CD4-positive, CD25-positive, alpha-beta regulatory T cell (primary cell): Measurements from ENCODE around the gene RNF19B. TPM values are rescaled to one million over a fixed set of nuclear protein-coding genes. Genes with fewer than 3 reads are reported as not detected.

Experiments used
- ATAC-seq, 2 donors: fragments of 150-1000 bp; cut with Tn5 transposase; one replicate each; pipeline ENCODE4 v1.10.0; 2021; ENCODE audit warnings: low read depth in 2 of 2, moderate number of reproducible peaks in 2 of 2, moderate library complexity in 1 of 2
- DNase-seq, 3 donors: peaks; one replicate each; pipeline versions ENCODE4 v3.0.0 to v3.0.0-alpha.2; 2012 to 2022; ENCODE audit warnings: mixed read lengths in 1 of 3
- H3K27ac ChIP-seq: one replicate; pipeline ENCODE4 v1.7.0; 2013; ENCODE audit warnings: mild to moderate bottlenecking, low read length; ENCODE audit not compliant: insufficient read depth, poor library complexity, severe bottlenecking
- H3K27me3 ChIP-seq: one replicate; pipeline ENCODE4 v1.7.0; 2013; ENCODE audit warnings: low read length; ENCODE audit not compliant: control insufficient read depth, insufficient read depth
- H3K36me3 ChIP-seq: one replicate; pipeline ENCODE4 v1.7.0; 2013; ENCODE audit warnings: mild to moderate bottlenecking, low read length, moderate library complexity; ENCODE audit not compliant: control insufficient read depth, insufficient read depth
- H3K4me1 ChIP-seq: 2 replicates; pipeline ENCODE4 v1.7.0; 2013; ENCODE audit warnings: mild to moderate bottlenecking, low read length; ENCODE audit not compliant: insufficient read depth, control insufficient read depth, poor library complexity, severe bottlenecking
- H3K4me3 ChIP-seq: one replicate; pipeline ENCODE4 v1.7.0; 2013; ENCODE audit warnings: low read depth, mild to moderate bottlenecking, low read length, moderate library complexity
- H3K9me3 ChIP-seq, 2 experiments: 1 replicate in 1 of 2; 2 replicates in 1 of 2; pipeline ENCODE4 v1.7.0; 2013; ENCODE audit warnings: low read length in 2 of 2, mild to moderate bottlenecking in 1 of 2, moderate library complexity in 1 of 2; ENCODE audit not compliant: control insufficient read depth in 2 of 2
- H3K27ac Mint-ChIP-seq, 3 donors: one replicate each; pipeline ENCODE4 v1.8.0; 2020 to 2022; ENCODE audit warnings: mild to moderate bottlenecking in 3 of 3, mixed read lengths in 3 of 3, moderate library complexity in 2 of 3
- H3K27me3 Mint-ChIP-seq: one replicate; pipeline ENCODE4 v1.8.0; 2022; ENCODE audit warnings: mild to moderate bottlenecking, mixed read lengths
- H3K36me3 Mint-ChIP-seq: one replicate; pipeline ENCODE4 v1.8.0; 2020; ENCODE audit warnings: mixed read lengths
- H3K4me1 Mint-ChIP-seq, 4 donors: one replicate each; pipeline ENCODE4 v1.8.0; 2020 to 2022; ENCODE audit warnings: mixed read lengths in 4 of 4, mild to moderate bottlenecking in 1 of 4
- H3K4me3 Mint-ChIP-seq, 4 donors: one replicate each; pipeline ENCODE4 v1.8.0; 2020 to 2022; ENCODE audit warnings: mild to moderate bottlenecking in 4 of 4, mixed read lengths in 4 of 4, moderate library complexity in 3 of 4
- H3K9me3 Mint-ChIP-seq, 7 donors: one replicate each; pipeline ENCODE4 v1.8.0; 2020 to 2022; ENCODE audit warnings: mixed read lengths in 7 of 7, mild to moderate bottlenecking in 3 of 7, moderate library complexity in 2 of 7
- polyA plus RNA-seq, 4 donors: library from polyadenylated mRNA; unstranded; fragments of 300-500 nt; fragmentation: Illumina TruSeq; gene quantifications; one replicate each; pipeline ENCODE4 v1.2.3, GENCODE V29; 2021
- total RNA-seq: library from RNA; stranded (reverse); gene quantifications from one replicate; pipeline ENCODE4 v1.2.3, GENCODE V29; 2022

The RNF19B gene
- total and polyA plus RNA-seq, 5 donors from 2014 or later = 2.0 to 44.9 (median 2.4) TPM

- peaks cover 0 to 14% (median 11%) of the 10 kb centered on the region in 4 donors for H3K4me1 Mint-ChIP-seq
- Histone ChIP-seq H3K9me3 (no peaks in the 10 kb centered on the region), H3K36me3 (no peaks in the 10 kb centered on the region), H3K4me1 (peaks cover 5% of the 10 kb centered on the region), H3K27ac (no peak overlapping the region), H3K27me3 (no peaks in the 10 kb centered on the region), H3K4me3 (no peak overlapping the region)
- no peaks in the 10 kb centered on the region for H3K27me3 Mint-ChIP-seq
- no peak overlapping the region for H3K4me3 Mint-ChIP-seq
- ATAC-seq = no peak
- H3K36me3 Mint-ChIP-seq = no peaks in the 10 kb centered on the region
- H3K9me3 Mint-ChIP-seq = no peaks in the 10 kb centered on the region
- DNase-seq = no peak
- no peak overlapping the region for H3K27ac Mint-ChIP-seq
Observed at GRCh38 chr1:32991386-32991785, 26.8 kb upstream of the RNF19B start.

GRCh38 chr1:32990887-32991286, 26.3 kb upstream of the RNF19B start:
- Histone ChIP-seq H3K4me3 (no peak overlapping the region), H3K4me1 (peaks cover 5% of the 10 kb centered on the region), H3K36me3 (no peaks in the 10 kb centered on the region), H3K27me3 (no peaks in the 10 kb centered on the region), H3K9me3 (no peaks in the 10 kb centered on the region), H3K27ac (no peak overlapping the region)
- DNase-seq (no peak), ATAC-seq (no peak)
- Mint-ChIP-seq H3K9me3 (no peaks in the 10 kb centered on the region), H3K27me3 (no peaks in the 10 kb centered on the region), H3K27ac (no peak overlapping the region), H3K4me1 (peaks cover 0 to 14% (median 11%) of the 10 kb centered on the region in 4 donors), H3K4me3 (no peak overlapping the region), H3K36me3 (no peaks in the 10 kb centered on the region)

GRCh38 chr1:32989160-32990050, 24.8 kb upstream of the RNF19B start:
- Histone ChIP-seq H3K4me3 (no peak overlapping the region), H3K27me3 (no peaks in the 10 kb centered on the region), H3K4me1 (peaks cover 10% of the 10 kb centered on the region), H3K36me3 (no peaks in the 10 kb centered on the region), H3K27ac (no peak overlapping the region), H3K9me3 (no peaks in the 10 kb centered on the region)
- peak in 1 of 3 donors; percentile 31 for DNase-seq
- Mint-ChIP-seq H3K27ac (peak overlapping the region in 1 of 3 donors; percentile 19), H3K4me1 (peaks cover 0 to 17% (median 13%) of the 10 kb centered on the region in 4 donors), H3K9me3 (no peaks in the 10 kb centered on the region), H3K4me3 (no peak overlapping the region), H3K27me3 (no peaks in the 10 kb centered on the region), H3K36me3 (no peaks in the 10 kb centered on the region)
- ATAC-seq = peak in 1 of 2 donors; percentile 16

- Histone ChIP-seq H3K36me3 (no peaks in the 10 kb centered on the region), H3K4me3 (no peak overlapping the region), H3K4me1 (peaks cover 17% of the 10 kb centered on the region), H3K27ac (no peak overlapping the region), H3K9me3 (no peaks in the 10 kb centered on the region), H3K27me3 (no peaks in the 10 kb centered on the region)
- Mint-ChIP-seq H3K27ac (peak overlapping the region in 1 of 3 donors; percentile 19), H3K4me3 (no peak overlapping the region), H3K27me3 (no peaks in the 10 kb centered on the region), H3K4me1 (peaks cover 0 to 24% (median 18%) of the 10 kb centered on the region in 4 donors), H3K9me3 (no peaks in the 10 kb centered on the region), H3K36me3 (no peaks in the 10 kb centered on the region)
- DNase-seq (no peak), ATAC-seq (no peak)
Observed at GRCh38 chr1:32988665-32989064, 24.1 kb upstream of the RNF19B start.

GRCh38 chr1:32985226-32985625, 20.6 kb upstream of the RNF19B start:
- Histone ChIP-seq H3K4me3 (no peak overlapping the region), H3K27ac (no peak overlapping the region), H3K9me3 (no peaks in the 10 kb centered on the region), H3K36me3 (no peaks in the 10 kb centered on the region), H3K4me1 (peaks cover 34% of the 10 kb centered on the region), H3K27me3 (no peaks in the 10 kb centered on the region)
- Mint-ChIP-seq H3K27me3 (no peaks in the 10 kb centered on the region), H3K9me3 (no peaks in the 10 kb centered on the region), H3K36me3 (no peaks in the 10 kb centered on the region), H3K27ac (peak overlapping the region in 1 of 3 donors; percentile 31), H3K4me1 (peaks cover 10 to 48% (median 33%) of the 10 kb centered on the region in 4 donors), H3K4me3 (no peak overlapping the region)
- DNase-seq (no peak), ATAC-seq (no peak)

GRCh38 chr1:32984455-32985171, 20.0 kb upstream of the RNF19B start:
- no peak for ATAC-seq
- Histone ChIP-seq H3K27me3 (no peaks in the 10 kb centered on the region), H3K4me1 (peaks cover 35% of the 10 kb centered on the region), H3K9me3 (no peaks in the 10 kb centered on the region), H3K27ac (peak overlapping the region; percentile 74), H3K4me3 (no peak overlapping the region), H3K36me3 (no peaks in the 10 kb centered on the region)
- Mint-ChIP-seq H3K4me3 (peak overlapping the region in 3 of 4 donors; percentile 13 to 59 (median 27)), H3K4me1 (peaks cover 10 to 51% (median 34%) of the 10 kb centered on the region in 4 donors), H3K27me3 (no peaks in the 10 kb centered on the region), H3K36me3 (no peaks in the 10 kb centered on the region), H3K27ac (peak overlapping the region; percentile 31 to 87 (median 63)), H3K9me3 (no peaks in the 10 kb centered on the region)
- peak; percentile 22 to 36 (median 34) for DNase-seq

- ATAC-seq (no peak), DNase-seq (no peak)
- Histone ChIP-seq H3K9me3 (no peaks in the 10 kb centered on the region), H3K4me1 (peaks cover 35% of the 10 kb centered on the region), H3K27ac (peak overlapping the region; percentile 74), H3K27me3 (no peaks in the 10 kb centered on the region), H3K36me3 (no peaks in the 10 kb centered on the region), H3K4me3 (no peak overlapping the region)
- no peaks in the 10 kb centered on the region for H3K36me3 Mint-ChIP-seq
- peak overlapping the region in 2 of 4 donors; percentile 13 to 27 for H3K4me3 Mint-ChIP-seq
- peak overlapping the region in 2 of 3 donors; percentile 31 to 87 for H3K27ac Mint-ChIP-seq
- no peaks in the 10 kb centered on the region for H3K9me3 Mint-ChIP-seq
- peaks cover 10 to 48% (median 32%) of the 10 kb centered on the region in 4 donors for H3K4me1 Mint-ChIP-seq
- H3K27me3 Mint-ChIP-seq = no peaks in the 10 kb centered on the region
Observed at GRCh38 chr1:32984090-32984454, 19.5 kb upstream of the RNF19B start.
